ENCODE measurements around the gene INPP5D.

- TF ChIP-seq POLR2AphosphoS5 (IDR thresholded peaks at IDR 0.05; ENCODE audit: low read depth, low read length), result no peak
- no peak for TF ChIP-seq GTF2F1 (IDR thresholded peaks at IDR 0.05; ENCODE audit: borderline replicate concordance, low read depth, low read length)
- no peak for TF ChIP-seq JUN (IDR thresholded peaks at IDR 0.05; ENCODE audit: low read depth, low read length)
- TF ChIP-seq USF2 (IDR thresholded peaks at IDR 0.05; ENCODE audit: low read length), result no peak
- TF ChIP-seq CTCF (IDR thresholded peaks at IDR 0.05; ENCODE audit: control extremely low read depth in 1 of 3, insufficient read depth in 1 of 3, low read depth in 1 of 3, low read length in 3 of 3), result no peak
- TF ChIP-seq CHD2 (IDR thresholded peaks at IDR 0.05; ENCODE audit: low read length), result no peak
- TF ChIP-seq KDM1A (IDR thresholded peaks at IDR 0.05; ENCODE audit: borderline replicate concordance, low read length), result no peak
- no peak for TF ChIP-seq JUND (IDR thresholded peaks at IDR 0.05; ENCODE audit: low read length)
Measured at GRCh38 chr2:233039212-233039845, 20.8 kb upstream of the INPP5D start.

Measured in H1 (cell line).